Lower leg skin (tissue), 4 donors: ENCODE data around the gene SYNRG. TPM values are rescaled to one million over a fixed set of nuclear protein-coding genes. Genes with fewer than 3 reads are reported as not detected.

Experiments used
- DNase-seq, 2 donors: peaks; one replicate each; pipeline ENCODE4 v3.0.0-alpha.2; 2019; ENCODE audit warnings: low spot score in 2 of 2
- H3K4me3 ChIP-seq: fragments of 200-600 bp; sonication (generic); 2 replicates; pipeline ENCODE4 v1.5.1; 2017; ENCODE audit warnings: mild to moderate bottlenecking, low read depth; ENCODE audit not compliant: poor library complexity, severe bottlenecking
- POLR2A ChIP-seq, 2 donors: fragments of 450-650 bp; IDR thresholded peaks; one replicate each; pipeline ENCODE4 v1.6.1; 2016 to 2017; ENCODE audit warnings: antibody characterized with exemption in 2 of 2, mild to moderate bottlenecking in 1 of 2, moderate library complexity in 1 of 2
- WGBS, 2 donors: methylation state at CpG; one replicate each; pipeline ENCODE4 v1.1.5; 2018; 5-methylcytosine and 5-hydroxymethylcytosine counted together
- intact Hi-C: fragments of 100-400 bp; cut with DNase I; formaldehyde crosslinking; loops from one replicate; pipeline ENCODE4 v1.15.0; 2023; ENCODE audit warnings: low total_unique reads
- total RNA-seq, 4 donors: library from RNA; depleted of rRNA; stranded (reverse); fragments of >200 nt; gene quantifications; one replicate each; pipeline ENCODE4 v1.1.0, GENCODE V29; 2016
- TF ChIP-seq, protein P1 (sequence below), 3 donors: fragments of 450-650 bp; IDR thresholded peaks; one replicate each; pipeline ENCODE4 v1.5.1; 2016; ENCODE audit warnings: antibody characterized with exemption in 3 of 3, mild to moderate bottlenecking in 3 of 3, moderate library complexity in 2 of 3

Gene SYNRG
- total RNA-seq, 4 donors from 2014 or later, result 23.3 to 40.7 (median 24.5) TPM

DNA sequence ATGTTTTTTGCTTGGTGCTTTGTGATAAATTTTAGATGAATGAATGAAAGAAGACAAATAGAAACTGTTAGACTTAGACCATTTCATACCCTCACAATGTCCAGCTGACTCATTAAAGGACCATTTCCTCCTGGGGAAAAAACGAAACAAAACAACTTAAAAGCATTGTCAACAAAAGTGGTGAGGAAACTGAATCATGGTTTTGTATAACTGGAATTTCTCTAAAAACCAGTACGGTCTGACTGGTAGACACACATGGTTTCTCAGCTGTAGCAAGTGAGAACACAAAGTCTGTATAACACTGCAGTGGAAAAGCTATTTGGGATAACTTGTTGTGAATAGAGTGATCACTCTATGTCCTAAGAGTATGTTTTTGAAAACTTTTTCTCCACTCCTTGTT lies 39.3 kb upstream of the SYNRG start:
- no peak for DNase-seq
- no peak for TF ChIP-seq POLR2A (IDR thresholded peaks at IDR 0.05)
- TF ChIP-seq, protein P1, sequence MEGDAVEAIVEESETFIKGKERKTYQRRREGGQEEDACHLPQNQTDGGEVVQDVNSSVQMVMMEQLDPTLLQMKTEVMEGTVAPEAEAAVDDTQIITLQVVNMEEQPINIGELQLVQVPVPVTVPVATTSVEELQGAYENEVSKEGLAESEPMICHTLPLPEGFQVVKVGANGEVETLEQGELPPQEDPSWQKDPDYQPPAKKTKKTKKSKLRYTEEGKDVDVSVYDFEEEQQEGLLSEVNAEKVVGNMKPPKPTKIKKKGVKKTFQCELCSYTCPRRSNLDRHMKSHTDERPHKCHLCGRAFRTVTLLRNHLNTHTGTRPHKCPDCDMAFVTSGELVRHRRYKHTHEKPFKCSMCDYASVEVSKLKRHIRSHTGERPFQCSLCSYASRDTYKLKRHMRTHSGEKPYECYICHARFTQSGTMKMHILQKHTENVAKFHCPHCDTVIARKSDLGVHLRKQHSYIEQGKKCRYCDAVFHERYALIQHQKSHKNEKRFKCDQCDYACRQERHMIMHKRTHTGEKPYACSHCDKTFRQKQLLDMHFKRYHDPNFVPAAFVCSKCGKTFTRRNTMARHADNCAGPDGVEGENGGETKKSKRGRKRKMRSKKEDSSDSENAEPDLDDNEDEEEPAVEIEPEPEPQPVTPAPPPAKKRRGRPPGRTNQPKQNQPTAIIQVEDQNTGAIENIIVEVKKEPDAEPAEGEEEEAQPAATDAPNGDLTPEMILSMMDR (IDR thresholded peaks at IDR 0.05), result no peak
- intact Hi-C loops, result no loop called here
- H3K4me3 ChIP-seq, result no peak overlapping the region
- whole genome bisulfite sequencing, 2 donors, result 50 to 57% methylated on average over 2 of the region's 2 CpGs

DNA sequence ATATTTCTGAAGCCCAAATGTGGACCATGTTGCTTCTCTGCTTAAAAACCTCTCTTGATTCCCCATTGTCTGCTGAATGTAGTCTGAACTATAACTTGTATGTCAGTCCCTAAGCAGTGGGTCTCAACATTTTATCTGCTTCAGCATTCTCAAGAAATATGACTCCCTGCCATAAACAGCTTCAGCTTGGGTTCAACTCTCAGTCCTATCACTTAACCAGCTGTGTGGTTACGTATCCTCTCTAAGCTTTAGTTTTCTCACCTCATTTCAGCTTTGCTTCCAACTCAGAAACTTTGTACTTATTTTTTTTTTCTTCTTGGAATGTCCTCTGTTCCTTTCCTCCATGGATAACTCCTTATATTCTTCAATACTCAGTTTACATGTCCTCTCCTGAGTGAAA lies 38.6 kb upstream of the SYNRG start:
- DNase-seq, result no peak
- intact Hi-C loops, result no loop called here
- no peak overlapping the region for H3K4me3 ChIP-seq
- 65 to 93% methylated on average over 1 of the region's 1 CpG for WGBS, 2 donors
- TF ChIP-seq, protein P1 (IDR thresholded peaks at IDR 0.05), result no peak
- no peak for TF ChIP-seq POLR2A (IDR thresholded peaks at IDR 0.05)

DNA sequence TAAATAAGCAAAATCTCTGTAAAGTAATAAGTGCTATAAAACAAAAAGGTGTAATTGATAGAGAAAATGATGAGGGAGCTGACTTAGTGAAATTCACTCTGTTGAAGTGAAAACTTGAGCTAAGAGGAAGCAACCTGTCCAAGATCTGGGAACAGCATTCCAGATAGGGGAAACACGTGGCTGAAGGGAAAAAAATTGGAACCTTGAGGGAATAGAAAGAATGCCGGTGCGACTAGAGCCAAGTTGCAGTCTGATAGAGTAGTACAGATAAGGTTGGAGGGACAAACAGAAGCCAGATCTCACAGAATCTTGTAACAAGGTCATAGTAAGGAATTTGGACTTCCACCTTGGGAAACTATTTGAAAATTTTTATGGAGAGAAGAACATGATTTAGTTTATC lies 34.7 kb upstream of the SYNRG start:
- no peak overlapping the region for H3K4me3 ChIP-seq
- WGBS, 2 donors, result 12 to 14% methylated on average over 3 of the region's 3 CpGs
- intact Hi-C loops, result no loop called here
- no peak for DNase-seq
- TF ChIP-seq, protein P1 (IDR thresholded peaks at IDR 0.05), result no peak
- no peak for TF ChIP-seq POLR2A (IDR thresholded peaks at IDR 0.05)

- H3K4me3 ChIP-seq, result peak within 1 kb of the TSS; percentile 50
- WGBS, 2 donors, result 0% methylated on average over 42 to 43 of the region's 43 CpGs
- intact Hi-C loops, result no loop called here
- TF ChIP-seq, protein P1 (IDR thresholded peaks at IDR 0.05), result no peak
- no peak for TF ChIP-seq POLR2A (IDR thresholded peaks at IDR 0.05)
- peak; percentile 91 to 98 for DNase-seq
Measured at GRCh38 chr17:37643118-37643766, 34.0 kb upstream of the SYNRG start, which contains the start of gene DDX52. Gene DDX52 (minus strand): TSS chr17:37643446. CDS start chr17:37643420, 26 bp downstream.

DNA sequence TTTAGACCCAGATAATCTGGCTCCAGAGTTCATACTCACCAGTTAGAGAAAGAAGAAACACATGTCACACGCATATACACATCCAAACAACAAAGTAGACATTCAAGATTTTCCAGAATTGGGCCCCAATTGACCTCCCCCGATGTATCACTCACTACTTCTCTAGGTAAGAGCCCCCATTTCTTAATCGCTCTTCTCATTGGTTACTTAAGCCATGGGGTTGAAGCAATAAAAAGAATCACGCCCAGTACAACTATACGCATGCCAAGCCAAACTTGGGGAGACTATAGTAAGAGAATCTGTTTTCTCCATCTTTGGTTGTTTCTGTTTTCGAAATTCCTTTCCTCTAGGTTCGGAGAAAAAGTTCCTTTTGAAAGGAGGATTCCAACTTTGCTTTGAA lies 33.5 kb upstream of the SYNRG start:
- WGBS, 2 donors, result 0% methylated on average over 7 of the region's 7 CpGs
- TF ChIP-seq, protein P1 (IDR thresholded peaks at IDR 0.05), result no peak
- no peak for TF ChIP-seq POLR2A (IDR thresholded peaks at IDR 0.05)
- intact Hi-C loops, result no loop called here
- peak overlapping the region; percentile 50 for H3K4me3 ChIP-seq
- DNase-seq, result no peak

GRCh38 chr17:37640015-37640414 lies 30.8 kb upstream of the SYNRG start:
- intact Hi-C loops, result no loop called here
- H3K4me3 ChIP-seq, result no peak overlapping the region
- no peak for DNase-seq
- TF ChIP-seq, protein P1 (IDR thresholded peaks at IDR 0.05), result no peak
- no peak for TF ChIP-seq POLR2A (IDR thresholded peaks at IDR 0.05)
